CD4-positive, alpha-beta T cell treated with Interleukin-4 for 1 hour (primary cell): ENCODE measurements around the gene RETREG2.
"Not testable (repeated sequence)": the region's sequence is repeated elsewhere in the genome, so short reads cannot be mapped to it uniquely, and the experiment has no call there.

Experiments
- DNase-seq, 2 donors: peaks; one replicate each; pipeline ENCODE4 v3.0.0-alpha.2; 2020 to 2022

RETREG2 gene

GRCh38 chr2:219199470-219200211 lies 21.6 kb downstream of the RETREG2 start:
- no peak for DNase-seq

GRCh38 chr2:219200502-219201326 lies 22.6 kb downstream of the RETREG2 start:
- DNase-seq = peak; percentile 35 to 60

- DNase-seq = not testable (repeated sequence)
Measured at GRCh38 chr2:219201331-219201730, 23.3 kb downstream of the RETREG2 start.

GRCh38 chr2:219204425-219205164 lies 26.5 kb downstream of the RETREG2 start:
- DNase-seq = no peak

GRCh38 chr2:219205165-219205538 lies 27.1 kb downstream of the RETREG2 start:
- no peak for DNase-seq

GRCh38 chr2:219205981-219206327 lies 27.9 kb downstream of the RETREG2 start:
- no peak for DNase-seq

- peak; percentile 94 to 95 for DNase-seq
Measured at GRCh38 chr2:219206328-219207133, 28.5 kb downstream of the RETREG2 start, which contains the start of gene ZFAND2B. TSS of gene ZFAND2B (plus strand) at chr2:219206782. CDS start at chr2:219206988, 206 bp downstream.

GRCh38 chr2:219207134-219207883 lies 29.2 kb downstream of the RETREG2 start:
- DNase-seq = no peak

- DNase-seq = no peak
Measured at GRCh38 chr2:219207884-219208740, 30.0 kb downstream of the RETREG2 start.

GRCh38 chr2:219209236-219210195 lies 31.4 kb downstream of the RETREG2 start:
- DNase-seq = no peak

- no peak for DNase-seq
Measured at GRCh38 chr2:219210196-219210885, 32.3 kb downstream of the RETREG2 start.

GRCh38 chr2:219210886-219211362 lies 32.8 kb downstream of the RETREG2 start:
- no peak for DNase-seq

GRCh38 chr2:219213026-219213415 lies 34.9 kb downstream of the RETREG2 start:
- no peak for DNase-seq

GRCh38 chr2:219213486-219214071 lies 35.5 kb downstream of the RETREG2 start:
- DNase-seq = no peak

GRCh38 chr2:219214141-219214540 lies 36.1 kb downstream of the RETREG2 start:
- DNase-seq = no peak

- no peak for DNase-seq
Measured at GRCh38 chr2:219214786-219215185, 36.7 kb downstream of the RETREG2 start.

GRCh38 chr2:219215871-219216534 lies 37.9 kb downstream of the RETREG2 start:
- no peak for DNase-seq

GRCh38 chr2:219216535-219216915 lies 38.5 kb downstream of the RETREG2 start:
- no peak for DNase-seq
